SK-N-SH treated with all-trans-retinoic acid at 6 μM for 48 hours (cell line): ENCODE data around the gene KIF26A.

Source experiments
- CSDC2 ChIP-seq: fragments of 250-450 bp; sonication (Bioruptor Pico); IDR thresholded peaks from 2 replicates; pipeline ENCODE4 v1.5.0; 2020; ENCODE audit warnings: mild to moderate bottlenecking, moderate library complexity
- RARB ChIP-seq: fragments of 250-450 bp; sonication (Bioruptor Pico); IDR thresholded peaks from 2 replicates; pipeline ENCODE4 v1.8.0; 2021; ENCODE audit warnings: mild to moderate bottlenecking, moderate library complexity

DNA sequence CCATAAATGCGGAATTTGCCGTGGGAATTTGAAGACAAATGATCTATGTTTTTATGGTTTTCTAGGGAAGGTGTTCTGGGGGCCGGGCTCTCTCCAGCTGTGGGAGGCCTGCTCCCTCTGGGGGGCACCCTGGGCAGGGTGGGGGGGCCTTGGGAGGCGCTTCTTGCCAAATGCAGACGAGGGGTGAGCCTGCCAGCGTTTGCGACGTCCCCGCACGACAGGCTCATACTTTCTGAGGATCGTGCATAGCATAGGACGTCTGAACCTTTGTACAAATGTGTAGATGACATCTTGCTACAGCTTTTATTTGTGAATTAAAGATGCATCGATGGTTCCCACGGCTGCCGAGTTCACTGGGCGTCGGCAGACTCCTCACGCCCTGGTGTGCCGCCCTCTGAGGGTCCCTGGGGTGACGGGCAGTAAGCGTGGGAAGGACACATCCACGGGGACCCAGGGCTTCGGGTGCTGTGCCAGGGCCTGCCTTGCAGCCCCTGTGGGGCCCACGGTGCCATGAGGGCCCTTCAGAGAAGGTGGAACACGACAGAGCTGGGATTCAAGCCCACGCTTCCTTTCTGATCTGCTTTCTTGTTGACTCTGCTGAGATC is 42.3 kb downstream of the KIF26A start:
- TF ChIP-seq RARB (CRISPR knock-in tag) (no peak), CSDC2 (CRISPR knock-in tag) (no peak)
